Measurements from ENCODE around the gene SBF2. TPM values are rescaled to one million over a fixed set of nuclear protein-coding genes. Genes with fewer than 3 reads are reported as not detected.

Gene SBF2
- total RNA-seq, 1 donor from 2014 or later: 34.5 TPM

DNA sequence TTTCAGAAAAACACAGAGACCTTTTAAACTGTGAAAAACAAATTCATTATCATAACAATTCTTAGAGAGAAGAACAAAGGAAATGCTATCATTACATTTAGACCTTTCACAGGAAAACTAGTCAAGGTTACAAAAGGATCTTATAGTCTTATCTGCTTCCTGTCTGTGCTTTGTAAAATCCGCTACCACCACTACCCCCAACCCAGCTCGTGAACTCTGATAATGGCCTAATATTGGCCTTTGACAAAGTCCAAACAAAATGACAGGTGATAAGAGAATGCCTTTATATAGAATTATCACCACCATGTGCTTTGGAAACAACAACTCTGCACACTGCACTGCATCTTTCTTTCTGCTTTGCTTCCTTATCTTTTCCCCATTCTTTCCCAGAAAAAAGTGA lies 272.5 kb downstream of the SBF2 start:
- intact Hi-C loops (cut with DNase I): no loop called here
- TF ChIP-seq, protein P1, sequence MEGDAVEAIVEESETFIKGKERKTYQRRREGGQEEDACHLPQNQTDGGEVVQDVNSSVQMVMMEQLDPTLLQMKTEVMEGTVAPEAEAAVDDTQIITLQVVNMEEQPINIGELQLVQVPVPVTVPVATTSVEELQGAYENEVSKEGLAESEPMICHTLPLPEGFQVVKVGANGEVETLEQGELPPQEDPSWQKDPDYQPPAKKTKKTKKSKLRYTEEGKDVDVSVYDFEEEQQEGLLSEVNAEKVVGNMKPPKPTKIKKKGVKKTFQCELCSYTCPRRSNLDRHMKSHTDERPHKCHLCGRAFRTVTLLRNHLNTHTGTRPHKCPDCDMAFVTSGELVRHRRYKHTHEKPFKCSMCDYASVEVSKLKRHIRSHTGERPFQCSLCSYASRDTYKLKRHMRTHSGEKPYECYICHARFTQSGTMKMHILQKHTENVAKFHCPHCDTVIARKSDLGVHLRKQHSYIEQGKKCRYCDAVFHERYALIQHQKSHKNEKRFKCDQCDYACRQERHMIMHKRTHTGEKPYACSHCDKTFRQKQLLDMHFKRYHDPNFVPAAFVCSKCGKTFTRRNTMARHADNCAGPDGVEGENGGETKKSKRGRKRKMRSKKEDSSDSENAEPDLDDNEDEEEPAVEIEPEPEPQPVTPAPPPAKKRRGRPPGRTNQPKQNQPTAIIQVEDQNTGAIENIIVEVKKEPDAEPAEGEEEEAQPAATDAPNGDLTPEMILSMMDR (IDR thresholded peaks at IDR 0.05): no peak
- no peaks in the 10 kb centered on the region for H3K4me1 ChIP-seq
- no peaks in the 10 kb centered on the region for H3K27me3 ChIP-seq
- no peaks in the 10 kb centered on the region for H3K36me3 ChIP-seq
- no peak overlapping the region for H3K4me3 ChIP-seq
- H3K9me3 ChIP-seq: no peaks in the 10 kb centered on the region
- no peak overlapping the region for H3K27ac ChIP-seq
- DNase-seq (ENCODE audit: low spot score in 2 of 2): no peak

DNA sequence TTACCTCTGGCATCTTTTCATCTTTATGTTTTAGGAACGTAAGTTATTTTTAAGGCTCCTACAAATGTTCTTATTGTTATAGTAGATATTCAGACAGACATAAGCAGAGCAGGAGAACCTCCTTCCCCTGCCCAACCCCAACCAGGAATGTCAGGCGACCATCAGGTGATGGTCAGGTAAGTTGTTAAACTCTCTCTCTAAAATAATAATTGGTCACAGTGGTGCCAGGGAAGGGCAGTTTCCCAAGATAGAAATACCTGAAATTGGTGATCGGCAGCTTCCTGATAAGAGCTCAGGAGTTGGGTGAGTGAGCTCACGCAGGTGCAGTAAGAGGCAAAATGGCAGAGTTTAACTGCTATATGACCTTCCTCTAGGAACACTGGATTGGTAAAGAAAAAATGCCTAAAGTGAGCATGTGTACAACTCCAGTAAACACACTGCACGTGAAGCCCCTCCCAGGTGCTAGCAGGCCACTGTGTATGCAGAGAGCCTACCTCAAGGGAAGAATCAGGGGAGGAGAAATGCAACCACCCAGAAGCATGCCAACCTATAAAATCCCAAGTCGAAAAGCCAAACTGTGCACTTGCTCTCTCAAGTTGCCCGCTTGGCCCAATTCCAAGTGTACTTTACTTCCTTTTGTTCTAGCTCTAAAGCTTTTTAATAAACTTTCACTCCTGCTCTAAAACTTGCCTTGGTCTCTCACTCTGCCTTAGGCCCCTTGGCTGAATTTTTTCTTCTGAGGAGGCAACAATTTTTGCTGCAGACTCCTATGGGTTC lies 273.9 kb downstream of the SBF2 start:
- Histone ChIP-seq H3K9me3 (no peaks in the 10 kb centered on the region), H3K36me3 (no peaks in the 10 kb centered on the region), H3K27me3 (no peaks in the 10 kb centered on the region), H3K4me3 (no peak overlapping the region), H3K4me1 (no peaks in the 10 kb centered on the region), H3K27ac (no peak overlapping the region)
- intact Hi-C loops (cut with DNase I): no loop called here
- TF ChIP-seq, protein P1 (IDR thresholded peaks at IDR 0.05): no peak
- DNase-seq (ENCODE audit: low spot score in 2 of 2): no peak

DNA sequence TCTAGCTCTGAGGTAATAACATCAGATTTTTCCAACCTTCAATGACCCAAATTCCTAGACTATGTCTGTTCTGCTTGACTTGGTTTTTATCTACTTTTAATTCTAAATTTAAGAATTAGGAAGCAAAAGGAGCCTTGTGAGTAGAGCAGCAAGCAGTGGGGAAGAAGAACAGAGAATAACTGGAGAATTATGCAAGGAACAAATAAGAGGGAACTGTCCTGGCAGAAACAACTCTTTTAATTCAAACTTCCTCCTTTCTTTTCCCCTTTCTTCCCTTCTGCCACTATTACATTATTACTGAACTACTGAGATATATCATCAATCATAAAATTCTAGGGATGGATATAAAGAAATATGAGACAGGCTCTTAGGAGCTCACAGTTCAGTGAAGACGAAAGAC lies 276.1 kb downstream of the SBF2 start:
- intact Hi-C loops (cut with DNase I): no loop called here
- H3K36me3 ChIP-seq: no peaks in the 10 kb centered on the region
- H3K27me3 ChIP-seq: no peaks in the 10 kb centered on the region
- DNase-seq (ENCODE audit: low spot score in 2 of 2): no peak
- no peak overlapping the region for H3K27ac ChIP-seq
- H3K4me3 ChIP-seq: no peak overlapping the region
- TF ChIP-seq, protein P1 (IDR thresholded peaks at IDR 0.05): no peak
- H3K9me3 ChIP-seq: peaks cover 0 to 1% of the 10 kb centered on the region in 2 donors
- H3K4me1 ChIP-seq: no peaks in the 10 kb centered on the region

DNA sequence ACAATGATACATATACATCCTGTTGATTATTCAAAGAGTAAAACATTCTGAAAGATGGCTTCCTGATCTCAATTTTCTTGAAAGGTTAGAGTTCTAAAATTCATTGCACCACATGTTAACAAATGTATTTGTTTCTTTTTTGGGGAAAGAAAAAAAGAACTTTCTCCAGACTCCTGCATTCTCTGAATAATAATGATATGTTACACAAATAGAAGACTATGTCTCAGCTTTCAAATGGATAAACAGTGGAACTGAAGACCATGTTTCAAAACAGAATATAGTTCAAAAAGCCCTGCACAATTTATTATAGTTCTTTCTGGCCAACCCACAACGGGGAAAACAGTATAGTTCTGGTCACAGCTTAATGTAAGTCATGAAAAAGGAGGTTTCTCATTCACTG lies 277.0 kb downstream of the SBF2 start:
- H3K27me3 ChIP-seq: no peaks in the 10 kb centered on the region
- intact Hi-C loops (cut with DNase I): no loop called here
- no peaks in the 10 kb centered on the region for H3K36me3 ChIP-seq
- H3K9me3 ChIP-seq: peaks cover 0 to 10% of the 10 kb centered on the region in 2 donors
- no peak overlapping the region for H3K27ac ChIP-seq
- no peak overlapping the region for H3K4me3 ChIP-seq
- TF ChIP-seq, protein P1 (IDR thresholded peaks at IDR 0.05): no peak
- H3K4me1 ChIP-seq: no peaks in the 10 kb centered on the region
- DNase-seq (ENCODE audit: low spot score in 2 of 2): no peak

DNA sequence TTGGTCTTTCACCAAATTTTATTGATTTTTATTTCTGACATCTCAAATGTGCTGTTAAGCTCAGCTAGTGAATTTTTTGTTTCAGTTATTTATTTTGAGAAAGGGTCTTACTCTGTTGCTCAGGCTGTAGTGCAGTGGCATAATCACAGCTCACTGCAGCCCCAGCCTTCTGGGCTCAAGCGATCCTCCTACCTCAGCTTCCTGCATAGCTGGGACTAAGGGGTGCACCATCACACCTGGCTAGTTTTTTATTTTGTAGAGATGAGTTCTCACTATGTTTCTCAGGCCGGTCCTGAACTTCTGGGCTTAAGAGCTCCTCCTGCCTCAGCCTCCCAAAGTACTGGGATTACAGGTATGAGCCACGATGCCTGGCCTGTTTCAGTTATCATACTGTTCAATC lies 282.0 kb downstream of the SBF2 start:
- H3K4me3 ChIP-seq: no peak overlapping the region
- no peaks in the 10 kb centered on the region for H3K27me3 ChIP-seq
- intact Hi-C loops (cut with DNase I): no loop called here
- no peaks in the 10 kb centered on the region for H3K4me1 ChIP-seq
- no peak overlapping the region for H3K27ac ChIP-seq
- peaks cover 0 to 23% of the 10 kb centered on the region in 2 donors for H3K9me3 ChIP-seq
- no peak for DNase-seq (ENCODE audit: low spot score in 2 of 2)
- TF ChIP-seq, protein P1 (IDR thresholded peaks at IDR 0.05): no peak
- H3K36me3 ChIP-seq: no peaks in the 10 kb centered on the region
